Choroid plexus epithelial cell (primary cell): ENCODE data around the gene AGPAT3.

Experiments used
- DNase-seq: peaks from one replicate; pipeline ENCODE4 v3.0.0-alpha.2; 2010; ENCODE audit warnings: low read depth
- H3K4me3 ChIP-seq: 2 replicates; pipeline ENCODE4 v1.5.1; 2011; ENCODE audit warnings: low read depth, mild to moderate bottlenecking, control low read depth, low read length, moderate library complexity
- TF ChIP-seq, protein P1 (sequence below): conservative IDR thresholded peaks from 2 replicates; pipeline ENCODE4 v1.5.1; 2011; ENCODE audit warnings: low read depth, mild to moderate bottlenecking, control low read depth, inconsistent platforms, low read length, moderate library complexity

Gene AGPAT3

DNA sequence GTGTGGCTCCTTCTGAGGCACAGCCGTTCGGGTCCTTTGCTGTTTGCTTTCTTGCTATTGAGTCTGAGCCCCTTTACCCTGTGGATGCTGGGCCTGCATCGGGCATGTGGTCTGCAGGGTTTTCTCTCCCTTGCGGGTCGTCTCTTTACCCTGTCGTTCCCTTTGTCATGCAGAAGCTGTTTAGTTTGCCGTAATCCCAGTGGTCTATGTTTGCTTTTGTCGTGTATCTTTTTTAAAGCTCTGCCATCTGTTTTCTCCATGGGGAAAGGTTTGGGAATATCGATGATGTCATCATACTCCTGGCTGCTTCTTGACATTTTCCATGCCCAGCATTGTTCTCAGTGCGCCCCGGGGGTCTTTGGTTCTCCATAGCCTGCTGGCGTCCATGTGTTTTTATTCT, 68.2 kb downstream of the AGPAT3 start:
- TF ChIP-seq, protein P1, sequence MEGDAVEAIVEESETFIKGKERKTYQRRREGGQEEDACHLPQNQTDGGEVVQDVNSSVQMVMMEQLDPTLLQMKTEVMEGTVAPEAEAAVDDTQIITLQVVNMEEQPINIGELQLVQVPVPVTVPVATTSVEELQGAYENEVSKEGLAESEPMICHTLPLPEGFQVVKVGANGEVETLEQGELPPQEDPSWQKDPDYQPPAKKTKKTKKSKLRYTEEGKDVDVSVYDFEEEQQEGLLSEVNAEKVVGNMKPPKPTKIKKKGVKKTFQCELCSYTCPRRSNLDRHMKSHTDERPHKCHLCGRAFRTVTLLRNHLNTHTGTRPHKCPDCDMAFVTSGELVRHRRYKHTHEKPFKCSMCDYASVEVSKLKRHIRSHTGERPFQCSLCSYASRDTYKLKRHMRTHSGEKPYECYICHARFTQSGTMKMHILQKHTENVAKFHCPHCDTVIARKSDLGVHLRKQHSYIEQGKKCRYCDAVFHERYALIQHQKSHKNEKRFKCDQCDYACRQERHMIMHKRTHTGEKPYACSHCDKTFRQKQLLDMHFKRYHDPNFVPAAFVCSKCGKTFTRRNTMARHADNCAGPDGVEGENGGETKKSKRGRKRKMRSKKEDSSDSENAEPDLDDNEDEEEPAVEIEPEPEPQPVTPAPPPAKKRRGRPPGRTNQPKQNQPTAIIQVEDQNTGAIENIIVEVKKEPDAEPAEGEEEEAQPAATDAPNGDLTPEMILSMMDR = no peak
- no peak overlapping the region for H3K4me3 ChIP-seq
- DNase-seq = no peak

DNA sequence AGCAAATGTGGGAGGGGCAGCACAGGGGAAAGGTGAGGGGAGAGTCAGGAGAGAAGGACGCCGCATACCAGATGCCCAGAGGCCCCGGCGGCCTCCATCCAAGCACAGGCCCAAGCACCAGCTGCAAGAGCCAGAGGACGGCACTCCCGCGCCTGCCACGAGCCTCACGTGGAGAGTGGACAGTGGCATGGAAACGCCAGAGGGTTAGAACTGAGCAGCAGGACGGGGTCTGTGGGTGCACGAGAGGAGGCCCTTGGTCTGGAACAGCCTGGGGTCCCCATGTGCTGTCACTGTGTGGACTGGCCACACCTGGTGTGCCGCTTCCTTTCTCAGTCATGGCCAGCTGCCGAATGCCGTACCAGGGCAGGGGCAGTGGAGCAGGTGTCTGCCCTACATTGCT, 68.7 kb downstream of the AGPAT3 start:
- no peak for DNase-seq
- TF ChIP-seq, protein P1 = no peak
- H3K4me3 ChIP-seq = no peak overlapping the region

- DNase-seq = no peak
- no peak overlapping the region for H3K4me3 ChIP-seq
- TF ChIP-seq, protein P1 = no peak
Observed at GRCh38 chr21:43934116-43934515, 69.1 kb downstream of the AGPAT3 start.

DNA sequence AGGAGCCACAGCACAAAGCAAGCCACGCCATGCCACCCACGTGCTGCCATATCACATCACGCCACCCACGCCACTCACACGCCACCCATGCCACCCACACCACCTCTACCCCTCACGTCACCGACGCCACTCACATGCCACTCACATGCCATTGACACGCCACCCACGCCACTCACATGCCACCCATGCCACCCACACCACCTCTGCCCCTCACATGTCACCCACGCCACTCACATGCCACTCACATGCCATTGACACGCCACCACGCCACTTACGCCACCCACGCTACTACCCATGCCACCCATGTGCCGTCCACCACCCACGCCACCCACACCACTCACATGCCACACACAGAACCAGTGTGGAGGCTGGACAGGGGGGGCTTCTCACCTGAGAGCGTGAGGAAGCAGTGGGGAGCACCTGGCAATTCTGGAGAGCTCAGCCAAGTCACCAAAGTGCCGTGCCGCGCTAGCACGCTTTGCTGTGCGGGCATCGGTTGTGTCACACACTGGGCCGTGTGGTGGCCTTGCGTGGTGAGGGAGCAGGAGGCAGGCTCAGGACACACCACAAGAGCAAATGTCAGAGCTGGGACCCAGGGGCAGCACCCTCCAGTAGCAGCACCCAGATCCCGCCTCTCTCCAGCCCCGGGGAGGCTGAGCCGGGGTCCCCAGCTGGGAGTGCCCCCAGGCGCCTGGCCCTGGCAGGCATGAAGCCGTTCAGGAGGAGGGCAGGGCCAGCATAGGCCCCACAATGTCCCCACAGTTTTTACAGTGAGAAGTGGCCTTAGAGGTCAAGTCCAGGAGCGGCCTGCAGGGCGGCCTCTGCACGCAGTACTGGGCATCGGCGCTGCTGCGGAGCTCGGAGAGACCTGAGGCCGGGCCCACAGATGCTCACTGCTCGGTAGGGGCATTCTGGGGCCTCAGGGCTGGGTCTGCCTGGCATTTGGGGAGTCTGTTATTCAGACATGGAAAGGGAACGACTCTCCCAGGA, 70.0 kb downstream of the AGPAT3 start:
- TF ChIP-seq, protein P1 = no peak
- DNase-seq = no peak
- no peak overlapping the region for H3K4me3 ChIP-seq

- TF ChIP-seq, protein P1 = no peak
- no peak overlapping the region for H3K4me3 ChIP-seq
- no peak for DNase-seq
Observed at GRCh38 chr21:43935711-43936110, 70.7 kb downstream of the AGPAT3 start.

DNA sequence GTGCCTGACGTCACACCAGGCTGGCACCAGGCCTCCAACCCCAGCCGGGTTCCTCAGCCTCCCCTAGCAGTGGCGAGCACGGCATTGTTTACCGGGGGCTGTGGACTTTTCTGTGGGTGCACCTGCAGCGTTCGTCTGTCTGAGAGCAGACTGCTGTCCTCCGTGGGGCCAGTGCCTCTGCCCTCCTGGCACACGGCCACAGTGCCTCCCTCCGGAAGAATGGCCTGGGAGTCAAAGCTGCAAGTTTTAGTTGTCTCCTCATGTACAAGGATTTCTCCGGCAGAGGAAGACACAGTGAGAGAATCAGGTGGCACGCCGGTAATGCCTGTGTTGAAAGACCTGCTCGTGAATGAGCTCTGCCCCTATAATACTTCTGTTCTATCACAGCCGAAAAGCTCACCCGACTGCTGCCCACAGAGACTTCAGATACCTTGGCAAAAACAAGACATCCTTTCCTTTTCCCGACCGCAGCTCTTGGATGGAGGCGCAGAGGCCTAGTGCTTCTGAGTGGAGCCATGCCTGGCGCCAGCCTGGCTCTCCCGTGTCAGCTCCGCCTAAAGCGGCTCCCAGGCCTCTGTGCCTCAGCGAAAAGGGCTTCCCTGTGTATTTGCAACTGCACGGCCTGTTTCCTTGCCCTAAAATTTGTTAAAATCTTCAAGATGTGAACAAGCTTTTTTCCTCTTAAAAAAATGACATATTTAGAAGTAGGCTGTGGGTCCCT, 71.4 kb downstream of the AGPAT3 start:
- DNase-seq = no peak
- TF ChIP-seq, protein P1 = no peak

More for the DNA sequence above, 71.4 kb downstream of the AGPAT3 start:
- H3K4me3 ChIP-seq = no peak overlapping the region
